Body of pancreas (tissue), 4 donors: ENCODE measurements around the gene RPL13.

Experiments used
- POLR2A ChIP-seq, 3 donors: fragments of 450-650 bp; IDR thresholded peaks; one replicate each; pipeline ENCODE4 v1.6.1; 2016; ENCODE audit warnings: antibody characterized with exemption in 3 of 3, mild to moderate bottlenecking in 2 of 3
- TF ChIP-seq, protein P1 (sequence below), 7 experiments: fragments of 450-650 bp in 4 of 7; fragments of 200-600 bp in 3 of 7; sonication (generic) in 3 of 7; IDR thresholded peaks; one replicate each; pipeline ENCODE4 v1.5.1; 2016 to 2019; ENCODE audit warnings: antibody characterized with exemption in 7 of 7

DNA sequence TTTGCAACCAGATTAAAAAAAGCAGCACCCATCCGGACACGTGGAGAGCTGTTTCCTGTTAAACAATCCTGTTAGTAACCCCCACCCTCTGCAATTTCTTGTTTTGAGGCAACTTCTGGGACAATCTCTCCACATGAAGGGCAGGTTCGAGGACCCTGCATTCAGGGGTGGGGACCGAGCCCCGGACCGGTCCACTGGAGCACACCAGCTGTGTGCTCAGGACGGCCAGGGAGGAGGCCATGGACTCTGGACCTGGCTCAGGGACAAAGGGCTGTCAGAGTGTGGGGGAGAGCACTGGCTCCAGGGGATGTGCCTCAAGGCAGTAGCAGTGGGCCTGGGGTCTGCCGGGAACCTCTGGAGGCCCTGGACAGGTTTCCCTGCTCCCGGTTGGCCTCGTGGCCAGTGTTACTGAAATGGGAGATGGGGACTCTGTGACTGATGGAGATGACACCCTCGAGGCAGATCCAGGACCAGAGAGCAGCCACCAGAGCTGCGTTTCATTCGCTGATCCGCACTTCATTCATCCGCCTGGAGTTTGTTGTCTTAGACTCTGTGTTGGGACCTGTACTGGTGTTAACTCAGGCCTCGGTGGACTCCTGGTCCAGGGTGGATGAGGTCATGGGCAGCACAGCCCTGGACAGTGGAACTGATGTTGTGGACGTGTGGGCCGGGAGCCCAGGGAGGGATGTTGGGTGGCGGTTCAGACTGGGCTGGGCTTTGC, 12.2 kb downstream of the RPL13 start:
- TF ChIP-seq, protein P1, sequence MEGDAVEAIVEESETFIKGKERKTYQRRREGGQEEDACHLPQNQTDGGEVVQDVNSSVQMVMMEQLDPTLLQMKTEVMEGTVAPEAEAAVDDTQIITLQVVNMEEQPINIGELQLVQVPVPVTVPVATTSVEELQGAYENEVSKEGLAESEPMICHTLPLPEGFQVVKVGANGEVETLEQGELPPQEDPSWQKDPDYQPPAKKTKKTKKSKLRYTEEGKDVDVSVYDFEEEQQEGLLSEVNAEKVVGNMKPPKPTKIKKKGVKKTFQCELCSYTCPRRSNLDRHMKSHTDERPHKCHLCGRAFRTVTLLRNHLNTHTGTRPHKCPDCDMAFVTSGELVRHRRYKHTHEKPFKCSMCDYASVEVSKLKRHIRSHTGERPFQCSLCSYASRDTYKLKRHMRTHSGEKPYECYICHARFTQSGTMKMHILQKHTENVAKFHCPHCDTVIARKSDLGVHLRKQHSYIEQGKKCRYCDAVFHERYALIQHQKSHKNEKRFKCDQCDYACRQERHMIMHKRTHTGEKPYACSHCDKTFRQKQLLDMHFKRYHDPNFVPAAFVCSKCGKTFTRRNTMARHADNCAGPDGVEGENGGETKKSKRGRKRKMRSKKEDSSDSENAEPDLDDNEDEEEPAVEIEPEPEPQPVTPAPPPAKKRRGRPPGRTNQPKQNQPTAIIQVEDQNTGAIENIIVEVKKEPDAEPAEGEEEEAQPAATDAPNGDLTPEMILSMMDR (IDR thresholded peaks at IDR 0.05): no peak
- TF ChIP-seq POLR2A (IDR thresholded peaks at IDR 0.05): no peak
